HG02610 (cell line): ENCODE results near the gene CIT.
A peak's percentile ranks its signal among the peaks of the same experiment; 100 is the strongest.

Experiments used
- ATAC-seq: cut with Tn5 transposase; IDR thresholded peaks from one replicate; pipeline ENCODE4 v1.9.1; 2021; ENCODE audit warnings: mild to moderate bottlenecking, moderate library complexity; ENCODE audit not compliant: unreplicated experiment

The CIT gene

GRCh38 chr12:119857041-119857591, 20.0 kb downstream of the CIT start:
- ATAC-seq, result no peak

- ATAC-seq, result no peak
Measured at GRCh38 chr12:119850330-119850729, 26.8 kb downstream of the CIT start.

DNA sequence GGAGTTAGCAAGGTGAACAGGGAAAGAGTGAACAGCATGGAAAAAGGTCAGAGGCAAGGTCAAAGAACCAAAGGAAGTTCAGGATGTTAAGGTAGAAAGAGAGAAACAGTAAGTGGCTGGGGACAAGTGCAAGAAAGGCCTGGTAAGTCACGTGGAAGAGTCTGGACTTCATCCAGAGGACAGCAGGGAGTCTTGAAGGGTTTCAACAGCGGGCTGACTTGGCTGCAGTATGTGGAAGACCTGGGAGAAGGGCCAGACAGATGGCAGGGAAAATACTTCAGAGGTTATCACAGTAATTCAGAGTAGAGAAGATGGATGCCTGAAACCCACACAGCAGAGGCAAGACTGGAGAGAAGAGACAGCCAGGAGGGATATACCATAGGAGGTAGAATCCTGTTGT, 34.0 kb downstream of the CIT start:
- no peak for ATAC-seq

DNA sequence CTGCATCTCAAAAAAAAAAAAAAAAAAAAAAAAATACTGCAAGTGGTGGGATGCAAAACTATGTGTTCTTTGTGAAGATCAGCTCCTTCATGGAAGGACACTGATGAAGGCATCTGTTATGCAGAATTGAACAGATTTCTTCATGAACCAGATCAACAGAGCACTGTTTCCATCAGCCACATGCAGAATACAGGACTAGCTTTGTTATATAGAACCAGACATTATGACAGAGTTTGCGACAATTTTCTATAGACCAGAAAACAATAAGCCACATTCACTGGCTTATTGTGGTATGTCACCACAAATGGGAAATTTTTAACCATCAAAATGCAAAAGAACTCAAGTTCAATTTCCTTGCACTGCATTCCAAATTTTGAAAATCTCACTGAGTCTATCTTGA, 34.7 kb downstream of the CIT start:
- ATAC-seq, result no peak

DNA sequence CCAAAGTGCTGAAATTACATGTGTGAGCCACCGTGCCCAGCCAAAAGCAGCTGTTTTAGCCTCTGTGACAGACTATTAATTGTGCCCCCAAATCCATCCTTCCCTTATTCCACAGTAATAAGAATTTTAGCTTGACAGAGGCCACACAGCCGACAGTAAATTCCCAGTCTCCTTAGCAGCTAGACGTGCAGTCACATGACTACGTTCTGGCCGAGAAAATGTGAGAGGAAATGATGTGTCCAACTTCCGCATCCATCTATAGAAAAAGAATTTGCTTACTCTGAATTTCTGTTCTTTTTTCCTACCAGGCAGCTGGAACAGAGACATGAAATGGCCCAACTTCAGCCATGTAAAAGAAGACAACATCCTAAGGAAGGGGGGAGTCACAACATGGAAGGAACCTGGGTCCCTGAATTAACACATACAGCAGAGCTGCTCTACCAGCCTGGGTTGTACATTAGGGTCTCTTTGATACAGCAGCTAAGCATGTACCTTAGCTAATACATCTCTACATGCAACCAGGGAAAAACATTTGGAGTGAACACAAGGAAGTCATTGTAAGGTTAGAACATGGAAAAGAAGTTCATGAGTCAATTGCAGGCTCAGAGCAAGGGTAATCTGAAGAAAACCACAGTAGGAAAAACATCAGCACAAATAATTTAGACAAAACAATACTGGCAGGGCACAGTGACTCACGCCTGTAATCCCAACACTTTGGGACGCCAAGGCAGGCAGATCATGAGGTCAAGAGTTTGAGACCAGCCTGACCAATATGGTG, 35.5 kb downstream of the CIT start:
- ATAC-seq, result no peak

DNA sequence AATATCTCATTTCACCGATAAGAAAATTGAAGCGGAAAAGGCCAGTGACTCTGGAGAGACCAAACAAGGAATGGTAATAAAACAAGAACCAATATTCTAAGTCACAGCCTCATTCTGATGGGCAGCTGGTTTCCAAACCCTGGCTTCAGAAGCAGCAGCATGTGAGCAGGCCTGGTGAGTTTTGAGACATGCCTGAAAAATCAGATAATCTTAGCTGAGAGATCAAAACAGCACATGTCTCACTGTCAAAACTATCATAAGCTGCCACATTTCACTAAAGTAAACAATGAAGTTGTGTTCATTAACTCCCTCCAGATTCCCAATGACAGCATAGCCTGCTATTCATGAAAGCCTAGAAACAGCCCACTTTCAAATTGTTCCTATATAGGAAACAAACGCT, 36.5 kb downstream of the CIT start:
- ATAC-seq, result no peak

GRCh38 chr12:119840168-119840567, 37.0 kb downstream of the CIT start:
- no peak for ATAC-seq

DNA sequence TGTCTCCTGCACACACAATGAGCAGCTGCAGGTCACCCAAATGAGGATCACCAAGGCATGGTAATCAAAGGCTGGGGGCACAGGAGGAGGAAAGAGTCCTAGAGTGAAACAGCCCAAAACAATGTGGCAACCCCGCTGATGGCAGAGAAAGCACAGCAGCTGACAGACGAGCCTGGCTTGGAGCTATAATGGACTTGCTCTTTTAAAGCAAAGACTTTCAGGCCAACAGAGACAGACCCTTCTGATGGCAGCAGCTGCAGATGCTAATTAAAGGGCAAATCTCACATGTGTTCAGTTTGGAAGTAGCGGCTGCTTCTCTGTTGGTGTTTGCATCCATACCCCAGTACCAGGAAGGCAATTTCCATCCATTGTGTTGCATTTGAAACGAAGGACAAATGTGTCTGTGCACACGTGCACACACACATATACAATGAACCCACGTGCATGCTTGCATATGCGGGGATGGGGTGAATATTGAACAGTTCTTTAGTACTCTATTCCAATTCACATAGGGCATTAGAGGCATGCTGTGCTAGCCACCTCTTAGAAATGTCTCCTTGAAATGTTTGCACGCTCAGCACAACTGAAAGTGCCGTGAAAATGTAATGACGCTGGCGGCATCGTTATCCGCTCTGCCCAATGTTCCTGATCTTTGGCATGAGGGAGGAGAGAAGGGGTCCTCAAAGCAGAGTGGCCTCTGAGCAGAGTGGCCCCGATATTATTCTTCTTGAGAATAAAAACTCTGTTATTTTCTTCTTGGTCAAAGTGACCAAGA, 38.1 kb downstream of the CIT start:
- no peak for ATAC-seq

DNA sequence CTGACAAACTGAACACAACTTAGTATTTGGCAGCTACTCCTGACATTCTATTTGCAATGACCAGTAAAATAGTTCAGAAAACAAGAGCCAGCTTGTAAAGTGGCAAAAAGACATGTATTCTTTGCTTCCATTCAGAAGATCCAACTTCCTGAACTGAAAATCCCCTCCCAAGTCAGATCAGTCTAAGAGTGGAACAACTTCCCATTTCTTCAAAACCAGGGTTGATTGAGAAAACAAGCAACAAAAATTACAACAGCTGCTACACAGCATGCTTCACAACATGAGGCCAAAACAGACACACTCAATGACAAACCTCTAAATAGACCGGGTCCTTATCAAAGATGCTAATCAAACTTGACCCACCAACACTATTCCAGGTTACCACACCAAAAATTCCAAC, 40.3 kb downstream of the CIT start:
- no peak for ATAC-seq

GRCh38 chr12:119835068-119835467, 42.1 kb downstream of the CIT start:
- ATAC-seq, result no peak

- no peak for ATAC-seq
Measured at GRCh38 chr12:119829439-119829838, 47.7 kb downstream of the CIT start.

- no peak for ATAC-seq
Measured at GRCh38 chr12:119828300-119828699, 48.8 kb downstream of the CIT start.

DNA sequence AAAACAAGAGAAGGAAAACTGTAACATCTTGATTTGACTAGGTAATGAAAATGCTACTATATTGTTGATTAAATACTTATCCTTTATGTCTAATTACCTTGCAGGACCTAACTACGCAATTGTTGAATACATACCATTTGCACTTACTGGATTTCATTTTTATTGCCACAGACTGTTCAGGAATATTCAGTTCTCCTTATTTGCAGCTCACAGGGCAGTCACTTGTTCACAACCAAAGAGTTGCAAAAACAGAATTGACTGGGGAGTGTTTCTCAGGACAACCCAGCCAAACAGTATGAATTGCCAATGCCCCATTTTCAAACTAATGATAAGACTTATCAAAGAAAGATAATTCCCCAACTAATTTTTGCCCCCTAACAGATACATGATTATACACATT, 49.4 kb downstream of the CIT start:
- ATAC-seq, result no peak

DNA sequence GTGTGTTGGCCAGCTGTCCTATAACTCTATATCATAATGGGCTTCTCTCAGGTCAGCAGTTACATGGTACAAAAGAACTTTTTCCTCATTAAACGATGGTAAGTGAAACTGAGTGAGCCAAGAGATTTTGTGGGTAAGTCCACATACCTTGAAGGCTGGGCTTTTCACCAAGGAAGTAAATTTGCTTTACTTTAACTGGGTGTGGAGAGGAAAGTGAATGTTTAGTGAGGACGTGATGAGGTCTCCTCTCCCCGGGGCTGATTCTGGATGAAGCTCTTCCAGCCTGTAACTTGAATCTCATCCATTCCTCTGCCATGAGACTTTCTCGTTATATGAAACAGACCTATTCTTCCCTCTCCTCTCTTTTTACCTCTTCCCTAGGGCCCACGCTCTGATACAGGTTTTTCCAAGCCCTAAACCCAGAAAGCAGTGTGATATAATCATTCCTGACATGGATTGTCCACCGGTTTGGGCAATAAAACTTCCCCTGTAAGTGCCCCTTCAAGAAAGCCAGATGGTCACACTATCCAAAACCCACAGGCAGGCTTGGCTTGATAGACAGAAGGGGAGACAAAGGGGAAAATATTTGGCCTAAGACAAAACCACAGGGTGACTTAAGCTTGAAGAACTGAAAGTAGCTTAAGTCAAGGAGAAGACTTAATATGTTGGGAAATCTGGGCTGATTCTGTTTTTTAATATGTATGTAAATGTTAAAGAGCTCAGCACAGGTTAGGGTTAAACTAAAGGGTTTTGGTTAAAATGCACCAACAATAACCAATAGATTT, 50.3 kb downstream of the CIT start:
- ATAC-seq, result no peak

DNA sequence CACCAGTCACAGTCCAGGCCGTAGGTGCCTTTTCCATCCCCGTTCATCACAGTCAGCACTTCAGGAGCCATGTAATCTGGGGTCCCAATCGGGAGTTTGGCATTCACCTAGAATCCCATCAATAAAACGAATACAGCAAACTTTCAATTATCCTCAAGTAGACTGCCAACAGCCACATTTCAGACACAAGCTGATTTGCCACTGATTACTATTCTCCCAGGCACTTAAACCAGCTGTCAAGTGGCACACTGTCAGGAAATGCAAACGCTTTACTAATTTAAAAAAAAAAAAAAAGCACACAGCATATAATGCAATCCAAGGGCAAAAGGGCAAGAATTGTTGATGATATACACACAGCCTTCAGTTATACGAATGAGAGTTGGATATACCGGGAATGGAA, 51.9 kb downstream of the CIT start:
- ATAC-seq, result no peak

DNA sequence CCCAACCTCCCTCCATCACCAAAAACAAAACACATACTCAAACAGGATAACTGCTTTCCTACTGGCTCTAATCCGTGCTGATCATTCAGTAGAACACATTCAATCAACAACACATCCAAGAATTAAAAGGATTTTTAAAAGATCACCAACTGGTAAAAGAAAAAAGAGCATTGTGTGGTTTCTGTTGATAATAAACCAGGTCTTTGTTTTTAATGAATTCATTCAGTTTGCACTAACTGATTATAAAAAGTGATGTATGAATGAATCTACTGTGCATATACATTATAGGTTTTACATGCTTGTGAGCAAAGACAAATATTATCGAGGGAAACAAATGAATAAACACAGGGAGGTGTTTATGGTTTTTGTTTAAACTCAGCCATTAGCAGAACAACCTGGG, 55.1 kb downstream of the CIT start:
- ATAC-seq, result no peak

- no peak for ATAC-seq
Measured at GRCh38 chr12:119819322-119819721, 57.8 kb downstream of the CIT start.

DNA sequence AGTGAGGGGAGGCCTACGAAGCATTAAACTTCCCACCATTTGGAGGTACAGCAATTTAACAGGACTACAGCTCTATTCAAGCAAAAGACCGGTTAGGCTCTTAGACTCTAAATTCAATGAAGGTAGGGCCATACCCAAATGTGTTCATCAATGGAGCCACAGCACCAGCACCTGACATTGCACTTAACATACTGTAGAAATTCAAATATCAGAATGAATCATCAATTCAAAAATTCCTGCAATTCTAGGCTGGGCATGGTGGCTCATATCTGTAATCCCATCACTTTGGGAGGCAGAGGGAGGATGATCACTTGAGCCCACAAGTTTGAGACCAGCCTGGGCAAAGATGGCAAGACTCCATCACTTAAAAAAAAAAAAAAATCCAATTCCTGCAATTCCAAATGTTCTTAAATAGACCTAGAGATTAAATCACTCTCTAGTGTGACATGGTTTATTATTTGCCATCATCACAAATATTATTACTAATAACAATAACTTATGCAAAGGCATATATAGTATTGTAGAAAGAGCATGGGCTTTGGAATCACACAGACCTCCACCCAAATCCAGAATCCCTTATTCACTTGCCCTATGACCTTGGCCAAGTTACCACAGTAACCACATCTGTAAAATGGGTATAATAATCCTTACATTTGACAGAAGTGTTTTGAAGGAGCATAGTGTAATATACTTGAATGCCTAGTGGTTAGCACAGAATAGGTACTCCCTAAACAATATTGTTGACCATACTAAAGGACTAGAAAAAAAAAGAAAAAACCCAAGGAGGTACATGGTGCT, 59.4 kb downstream of the CIT start:
- ATAC-seq, result no peak

- ATAC-seq, result peak; percentile 84
Measured at GRCh38 chr12:119809023-119809422, 68.1 kb downstream of the CIT start.

DNA sequence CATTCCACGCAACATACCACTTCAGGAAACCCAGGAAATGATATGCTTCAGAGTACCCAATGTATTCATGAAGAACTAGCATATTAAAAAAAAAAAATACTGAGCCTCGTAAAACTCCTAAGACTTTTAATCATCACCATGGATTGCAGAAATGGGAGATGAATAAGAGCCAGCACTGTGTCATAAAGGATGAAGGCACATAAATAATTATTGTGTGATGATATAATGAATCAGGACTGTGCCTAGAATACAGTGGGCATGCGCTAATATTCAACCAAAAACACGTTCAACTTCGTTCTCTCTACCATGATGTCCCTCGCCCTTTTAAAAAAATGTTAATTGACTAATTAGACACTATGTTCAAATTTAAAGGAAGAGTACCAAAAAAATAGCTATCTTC, 68.7 kb downstream of the CIT start:
- ATAC-seq, result no peak

- ATAC-seq, result no peak
Measured at GRCh38 chr12:119807380-119807779, 69.7 kb downstream of the CIT start.
